HG03097 (cell line): ENCODE data around the gene LY9.
"Not testable (repeated sequence)": the region's sequence is repeated elsewhere in the genome, so short reads cannot be mapped to it uniquely, and the experiment has no call there.

Experiments used
- ATAC-seq: cut with Tn5 transposase; IDR thresholded peaks from one replicate; pipeline ENCODE4 v1.9.1; 2021; ENCODE audit not compliant: unreplicated experiment, low FRiP score

The LY9 gene

DNA sequence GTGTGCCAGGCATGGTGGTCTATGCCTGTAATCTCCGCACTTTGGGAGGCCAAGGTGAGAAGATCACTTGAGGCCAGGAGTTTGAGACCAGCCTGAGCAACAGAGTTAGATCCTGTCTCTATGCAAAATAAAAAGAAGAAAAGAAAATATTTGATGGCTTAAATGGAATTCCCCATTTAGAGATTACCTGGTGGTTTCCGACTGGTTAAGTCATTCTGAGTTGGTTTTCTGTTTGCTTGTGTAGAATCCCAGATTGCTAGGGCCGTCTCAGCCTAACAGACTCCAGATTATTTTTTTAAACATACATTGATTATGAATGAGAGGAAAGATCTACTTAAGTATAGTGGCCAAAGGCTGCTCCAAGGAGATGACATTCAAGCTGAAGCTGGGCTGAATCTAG, 22.9 kb upstream of the LY9 start:
- ATAC-seq, result no peak

DNA sequence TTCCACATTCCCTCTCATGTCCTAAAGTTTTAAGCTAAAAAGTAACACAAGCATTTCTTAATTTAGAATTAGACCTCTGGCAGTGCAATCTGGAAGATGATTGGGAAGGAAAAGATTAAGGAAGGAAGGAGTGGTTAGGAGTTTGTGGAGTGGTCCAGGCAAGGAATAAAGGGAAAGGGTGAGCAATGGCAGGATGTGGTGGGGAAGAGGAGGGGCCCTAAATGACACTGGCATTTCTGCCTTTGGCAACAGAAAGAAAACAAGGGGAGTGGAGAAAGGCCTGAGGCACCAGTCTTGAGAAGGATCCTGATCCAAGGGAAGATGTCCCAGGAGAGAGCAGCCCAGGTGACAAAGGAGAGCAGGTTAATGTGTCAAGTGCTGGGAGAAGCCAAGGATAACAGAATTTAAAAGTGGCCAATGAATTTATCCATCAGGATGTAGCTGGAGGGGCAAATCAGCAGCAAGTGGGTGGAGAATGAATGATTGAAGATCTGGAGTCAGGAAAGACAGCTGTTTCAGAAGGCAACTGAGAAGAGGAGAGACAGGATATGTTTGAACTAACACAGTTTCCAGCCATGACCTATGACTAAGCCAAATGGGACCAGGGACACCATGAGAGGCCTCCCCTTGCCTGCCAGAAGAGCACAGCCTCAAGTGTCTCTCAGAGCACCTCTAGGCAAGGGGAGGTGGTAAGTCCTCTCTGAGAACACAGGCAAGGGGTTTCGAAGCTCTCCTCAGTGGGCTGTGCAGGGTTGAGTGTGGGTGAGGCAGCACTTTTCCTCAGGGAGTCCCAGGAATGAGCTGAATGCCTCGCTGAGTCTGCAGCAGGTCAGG, 20.9 kb upstream of the LY9 start:
- ATAC-seq, result no peak

DNA sequence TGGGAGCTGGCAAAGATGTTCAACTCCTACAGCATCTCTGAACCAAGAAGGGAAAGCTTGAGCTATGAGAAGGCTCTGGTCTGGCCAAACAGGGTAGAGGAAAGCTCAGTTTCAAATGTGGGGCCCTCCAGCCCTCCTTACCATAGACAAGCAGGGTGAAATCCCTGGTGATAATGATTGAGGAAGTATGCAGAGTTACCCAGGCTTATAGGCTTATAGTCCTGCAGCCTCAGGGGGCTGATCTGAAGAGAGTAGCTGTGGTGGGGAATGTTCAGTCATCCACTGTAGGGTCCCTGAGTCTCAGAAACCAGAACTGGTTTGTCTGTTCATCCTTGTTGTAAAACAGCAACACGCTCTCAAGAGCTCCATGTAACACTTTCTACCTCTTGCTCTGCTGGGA, 19.8 kb upstream of the LY9 start:
- ATAC-seq, result no peak

DNA sequence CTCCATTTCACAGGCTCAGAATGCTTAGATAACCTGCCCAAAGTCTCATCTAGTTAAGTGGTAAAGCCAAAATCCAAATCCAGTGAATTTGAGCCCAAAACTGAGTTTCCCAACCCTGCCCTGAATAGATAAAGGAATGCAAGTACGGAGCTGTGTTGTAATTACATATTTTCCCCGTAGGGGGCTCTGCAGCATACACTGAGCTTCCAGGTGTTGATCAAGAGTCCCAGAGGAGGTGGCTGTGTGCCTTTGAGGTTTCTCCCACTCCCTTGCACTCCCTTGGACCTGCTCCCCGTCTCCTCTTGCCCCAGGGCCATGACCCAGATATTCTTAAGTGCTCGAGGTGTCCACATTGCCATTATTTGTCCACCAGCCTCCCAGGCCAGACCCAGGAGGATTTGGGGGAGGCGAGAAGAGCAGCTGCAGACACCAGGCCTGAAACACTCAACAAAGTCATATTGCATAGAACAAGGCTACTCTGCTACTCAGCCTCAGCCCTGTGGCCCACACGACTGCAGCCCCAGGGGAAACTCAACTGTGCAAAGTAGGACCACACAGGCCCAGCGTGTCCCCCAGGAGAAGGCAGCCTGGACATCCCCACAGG, 18.4 kb upstream of the LY9 start:
- no peak for ATAC-seq

DNA sequence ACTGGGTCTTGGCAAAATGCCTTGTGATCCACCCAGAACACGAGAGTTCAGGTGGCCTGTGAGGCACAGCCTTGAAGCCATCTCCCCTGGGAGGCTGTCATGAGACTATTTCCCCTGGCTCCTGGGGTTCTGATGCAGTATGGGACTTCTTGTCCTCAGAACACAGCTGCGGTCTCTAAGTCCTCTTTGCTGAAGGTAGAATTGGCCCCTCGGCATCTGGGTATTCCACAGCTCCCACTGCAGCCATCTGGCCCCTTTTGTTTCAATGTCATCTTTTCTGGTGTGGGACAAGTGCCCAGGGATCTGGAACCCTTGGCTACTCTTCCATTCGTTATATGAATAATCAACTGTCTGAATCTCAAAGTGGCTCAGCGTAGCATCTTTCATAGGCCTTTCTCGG, 17.0 kb upstream of the LY9 start:
- no peak for ATAC-seq

DNA sequence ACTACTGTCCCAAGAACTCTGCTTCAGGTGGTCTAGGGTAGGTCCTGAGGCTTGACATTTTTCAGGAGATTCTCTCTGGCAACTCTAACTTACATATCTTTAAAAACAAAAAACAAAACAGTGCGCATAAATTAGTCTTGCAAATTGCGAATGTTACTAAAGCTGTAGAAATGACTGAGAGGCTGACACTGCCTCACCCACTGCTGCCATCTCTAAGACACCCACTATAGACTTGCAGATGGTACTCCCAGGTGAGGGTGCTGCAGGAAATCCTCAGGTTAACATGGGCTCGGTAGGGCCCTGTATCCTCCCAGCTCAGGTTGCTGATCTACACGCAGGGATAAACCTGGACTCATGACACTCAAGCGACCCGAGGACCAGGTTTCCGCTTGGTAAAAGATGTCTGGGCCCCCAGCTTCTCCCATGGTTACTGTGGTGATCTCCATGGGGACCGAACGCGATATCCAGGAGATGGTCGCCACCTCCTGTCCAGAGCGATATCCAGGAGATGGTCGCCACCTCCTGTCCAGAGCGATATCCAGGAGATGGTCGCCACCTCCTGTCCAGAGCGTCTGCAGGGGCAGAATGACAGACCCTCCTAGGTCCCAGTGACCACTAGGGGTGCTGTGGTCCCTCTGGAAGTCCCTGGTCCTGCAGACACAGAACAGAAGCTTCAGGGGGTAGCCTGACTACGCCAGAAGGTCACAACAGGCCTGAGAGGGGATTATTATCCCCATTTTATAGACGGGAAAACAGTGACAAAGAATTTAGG, 16.2 kb upstream of the LY9 start:
- ATAC-seq, result no peak

DNA sequence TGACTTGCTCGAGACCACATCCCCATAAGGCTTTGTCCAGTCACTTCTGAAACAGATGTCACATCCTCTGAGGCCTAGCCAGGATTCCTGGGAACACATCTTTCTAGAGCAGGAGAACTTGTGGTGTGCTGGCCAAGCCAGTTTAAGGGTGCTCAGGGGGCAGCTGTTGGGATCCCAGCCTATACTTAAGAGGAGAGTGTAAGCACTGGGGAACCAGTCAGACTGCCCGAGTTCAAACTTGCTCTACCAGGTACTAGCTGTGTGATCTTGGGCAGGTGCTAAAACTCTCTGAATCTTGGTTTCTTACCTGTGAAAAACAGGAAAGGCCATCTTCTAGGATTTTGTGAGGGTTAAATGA, 15.6 kb upstream of the LY9 start:
- no peak for ATAC-seq

DNA sequence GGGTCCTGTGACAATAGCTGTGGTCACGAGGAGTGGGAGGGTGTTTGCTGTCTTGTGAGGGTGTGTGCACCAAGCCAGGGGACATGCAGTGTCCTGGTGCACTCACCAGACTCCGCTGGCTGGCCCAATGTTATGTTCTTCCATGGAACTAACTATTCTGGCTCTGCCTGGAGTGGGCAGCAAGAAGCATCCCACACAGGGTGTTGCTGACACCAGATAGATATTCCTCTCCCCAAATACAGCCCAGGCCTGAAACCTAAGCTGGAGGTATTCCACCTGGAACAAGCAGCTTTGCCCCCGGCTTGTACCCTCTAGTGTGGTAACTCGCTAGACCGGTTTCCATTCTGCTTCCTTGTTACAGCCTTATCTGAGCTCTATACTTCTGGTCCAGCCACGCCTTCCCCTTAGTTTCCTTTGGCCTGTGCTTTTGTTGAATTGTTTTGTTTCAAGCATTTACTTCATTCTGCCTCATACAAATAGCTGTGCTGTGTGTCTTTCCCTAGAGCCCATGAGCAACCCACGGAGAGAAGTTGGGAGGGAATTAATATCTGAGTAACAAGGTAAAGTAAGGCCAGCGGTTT, 14.7 kb upstream of the LY9 start:
- no peak for ATAC-seq

DNA sequence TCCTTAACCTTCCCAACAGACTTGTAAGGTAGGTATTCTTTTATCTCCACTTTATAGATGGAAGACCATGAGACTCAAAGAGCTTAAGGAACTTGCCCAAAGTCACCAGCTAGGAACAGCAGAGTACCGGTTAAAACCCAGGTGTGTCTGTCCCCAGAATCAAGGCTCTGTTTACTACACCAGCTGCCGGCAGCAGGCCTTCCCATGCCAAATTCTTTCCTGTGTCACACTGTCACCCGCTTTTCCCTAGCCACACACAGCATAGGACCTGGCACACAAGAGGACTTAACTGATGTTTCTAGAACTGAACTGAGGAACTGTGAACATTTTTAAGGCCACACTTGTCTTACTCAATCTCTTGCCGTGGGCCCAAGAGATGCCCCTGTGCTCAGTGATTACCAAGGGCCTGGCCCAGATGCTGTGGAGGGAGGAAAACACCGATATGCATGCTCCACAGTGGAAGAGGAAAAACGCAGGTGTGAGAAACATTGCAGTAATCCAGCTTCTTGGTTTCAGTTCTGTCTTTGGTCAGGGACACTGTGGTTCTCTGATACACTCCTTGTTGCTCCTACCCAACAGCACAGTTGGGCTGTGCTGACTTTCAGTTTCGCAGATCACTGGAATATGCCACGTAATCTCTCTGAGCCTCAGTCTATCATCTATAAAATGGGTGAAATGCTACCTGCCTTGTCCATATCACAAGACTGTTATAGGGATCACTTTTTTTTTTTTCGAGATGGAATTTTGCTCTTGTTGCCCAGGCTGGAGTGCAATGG, 13.9 kb upstream of the LY9 start:
- peak; percentile 76 for ATAC-seq

DNA sequence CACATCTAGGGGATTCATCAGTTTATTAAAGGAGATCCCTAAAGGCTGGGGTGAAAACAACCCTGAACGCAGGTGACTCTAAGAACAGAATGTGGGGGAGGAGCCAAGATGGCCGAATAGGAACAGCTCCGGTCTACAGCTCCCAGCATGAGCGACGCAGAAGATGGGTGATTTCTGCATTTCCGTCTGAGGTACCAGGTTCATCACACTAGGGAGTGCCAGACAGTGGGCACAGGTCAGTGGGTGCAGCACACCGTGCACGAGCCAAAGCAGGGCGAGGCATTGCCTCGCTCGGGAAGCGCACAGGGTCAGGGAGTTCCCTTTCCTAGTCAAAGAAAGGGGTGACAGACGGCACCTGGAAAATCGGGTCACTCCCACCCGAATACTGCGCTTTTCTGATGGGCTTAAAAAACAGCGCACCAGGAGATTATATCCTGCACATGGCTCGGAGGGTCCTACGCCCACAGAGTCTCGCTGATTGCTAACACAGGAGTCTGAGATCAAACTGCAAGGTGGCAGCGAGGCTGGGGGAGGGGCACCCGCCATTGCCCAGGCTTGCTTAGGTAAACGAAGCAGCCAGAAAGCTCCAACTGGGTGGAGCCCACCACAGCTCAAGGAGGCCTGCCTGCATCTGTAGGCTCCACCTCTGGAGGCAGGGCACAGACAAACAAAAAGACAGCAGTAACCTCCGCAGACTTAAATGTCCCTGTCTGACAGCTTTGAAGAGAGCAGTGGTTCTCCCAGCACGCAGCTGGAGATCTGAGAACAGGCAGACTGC, 12.8 kb upstream of the LY9 start:
- ATAC-seq, result not testable (repeated sequence)

DNA sequence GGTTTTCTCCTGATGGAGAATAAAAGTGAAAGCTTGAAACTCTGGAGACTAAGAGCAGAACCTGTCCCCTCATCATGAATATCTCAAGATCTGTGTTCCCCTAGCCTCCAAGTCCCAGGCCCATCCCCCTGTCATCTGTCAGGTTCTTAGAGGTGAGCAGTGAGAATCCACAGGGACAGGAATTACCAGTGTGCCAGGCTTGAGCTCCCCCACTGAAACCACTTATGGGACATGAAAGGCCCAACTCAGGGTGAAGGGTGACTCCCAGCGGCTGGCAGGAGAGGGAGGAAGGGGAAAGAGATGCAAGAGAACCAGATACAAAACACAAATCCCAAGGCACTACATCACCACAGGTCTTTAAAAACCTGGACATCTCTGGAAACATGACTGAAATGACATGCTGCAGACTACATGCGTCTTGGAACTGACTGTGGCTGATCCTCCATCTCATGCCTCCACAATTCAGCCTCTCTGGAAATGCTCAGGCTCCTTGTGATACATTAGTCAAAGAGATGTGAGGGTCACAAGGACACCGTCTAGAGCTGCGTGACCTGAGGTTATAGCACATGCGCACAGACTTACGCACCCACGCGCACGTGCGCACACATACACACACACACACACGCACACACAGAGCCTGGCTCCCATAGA, 6.8 kb upstream of the LY9 start:
- ATAC-seq, result peak; percentile 13

DNA sequence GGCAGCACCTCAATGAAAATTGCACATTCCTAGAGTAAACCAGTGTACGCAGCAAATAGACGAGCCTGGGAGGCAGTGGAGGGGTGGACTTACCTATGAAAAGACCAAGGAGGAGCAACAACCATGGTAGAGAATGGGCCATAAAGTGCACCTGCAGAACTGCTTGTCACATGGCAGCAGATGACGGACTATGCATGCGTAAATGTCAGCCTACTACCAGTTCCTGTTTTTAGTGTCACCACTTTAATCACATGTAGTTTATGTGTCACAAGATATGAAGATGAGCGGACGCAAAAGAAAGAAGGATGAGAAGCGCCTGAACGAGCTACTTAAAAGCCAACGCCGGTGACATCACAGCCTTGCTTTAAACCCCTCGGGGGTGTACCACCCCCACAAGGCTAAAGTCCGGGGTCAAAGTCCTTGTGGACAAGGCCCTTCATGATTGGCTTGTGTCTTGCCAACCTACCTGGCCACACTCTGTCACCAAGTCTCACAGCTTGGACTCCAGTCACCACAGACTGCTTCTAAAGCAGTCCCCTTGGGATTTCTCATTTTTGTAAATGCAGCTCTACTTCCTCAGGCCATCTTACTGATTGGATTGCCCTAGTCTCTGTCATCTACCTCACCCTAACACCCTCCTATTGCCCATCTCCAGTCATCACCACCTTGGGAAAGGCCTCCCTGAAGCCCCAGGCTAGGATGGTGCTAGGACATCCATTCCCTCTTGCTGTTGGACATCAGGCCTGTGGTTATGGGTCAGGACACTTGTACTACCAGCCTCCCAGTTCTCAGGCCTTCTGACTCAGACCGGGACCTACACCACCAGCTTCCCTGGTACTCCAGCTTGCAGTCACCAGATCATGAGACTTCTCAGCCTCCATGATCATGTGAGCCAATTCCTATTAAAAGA, 6.0 kb upstream of the LY9 start:
- peak; percentile 68 for ATAC-seq

DNA sequence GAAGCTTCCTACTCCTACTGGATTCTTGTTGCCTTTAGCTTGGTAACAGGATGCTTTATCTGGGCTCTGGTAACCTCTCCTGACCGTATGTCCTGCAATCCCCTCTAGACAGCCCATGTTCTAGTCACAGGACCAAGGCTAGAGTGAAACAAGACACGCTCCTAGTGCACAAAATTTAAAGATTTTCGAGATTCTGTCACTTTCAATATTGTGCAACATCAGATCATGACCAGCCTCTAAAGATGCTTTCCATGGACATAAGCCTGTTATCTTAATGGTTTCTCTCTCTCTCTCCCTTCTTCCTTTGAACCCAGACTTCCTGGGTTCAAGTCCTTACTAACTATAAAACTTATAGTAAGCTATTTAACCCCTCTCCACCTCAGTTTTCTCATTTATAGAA, 1.6 kb upstream of the LY9 start:
- ATAC-seq, result no peak

DNA sequence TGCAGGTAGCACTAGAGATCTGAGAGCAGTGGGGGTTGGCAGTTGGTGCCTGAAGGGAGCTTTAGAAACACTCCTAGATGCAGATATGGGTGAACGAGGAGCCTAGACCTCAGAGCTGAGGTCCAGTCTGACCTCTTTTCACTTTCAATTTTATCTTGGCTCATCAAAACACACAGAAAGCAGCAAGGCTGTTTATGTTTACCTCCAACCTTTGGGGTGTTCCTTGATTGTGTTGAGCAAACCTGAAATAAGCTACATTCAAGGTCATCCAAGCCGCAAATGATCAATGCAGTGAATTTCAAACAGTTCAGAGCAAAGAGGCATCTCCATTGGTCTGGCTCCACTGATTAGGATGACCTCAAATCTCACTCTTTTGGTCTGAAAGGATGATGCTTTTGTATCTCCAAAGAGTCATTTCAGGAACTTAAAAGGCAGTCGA, 1.3 kb downstream of the LY9 start:
- peak; percentile 29 for ATAC-seq

DNA sequence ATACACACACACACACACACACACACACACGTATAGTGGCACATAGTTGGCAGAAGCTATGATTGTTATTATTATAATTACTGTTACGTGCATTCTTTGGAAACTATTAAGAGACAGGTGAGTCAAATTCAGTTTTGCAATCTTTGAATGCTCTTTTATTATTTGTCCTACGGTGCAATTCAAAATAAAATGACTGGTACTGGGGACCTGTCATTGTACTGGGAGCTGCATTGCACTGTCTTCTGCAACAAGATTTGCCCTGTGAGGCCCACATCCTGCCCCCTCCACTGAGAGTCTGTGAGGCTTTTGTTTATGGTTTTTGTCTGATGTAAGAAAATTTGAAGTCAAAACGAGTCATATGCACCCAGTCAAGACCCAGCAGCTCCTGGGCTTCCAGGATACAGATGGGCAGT, 1.9 kb downstream of the LY9 start:
- no peak for ATAC-seq

DNA sequence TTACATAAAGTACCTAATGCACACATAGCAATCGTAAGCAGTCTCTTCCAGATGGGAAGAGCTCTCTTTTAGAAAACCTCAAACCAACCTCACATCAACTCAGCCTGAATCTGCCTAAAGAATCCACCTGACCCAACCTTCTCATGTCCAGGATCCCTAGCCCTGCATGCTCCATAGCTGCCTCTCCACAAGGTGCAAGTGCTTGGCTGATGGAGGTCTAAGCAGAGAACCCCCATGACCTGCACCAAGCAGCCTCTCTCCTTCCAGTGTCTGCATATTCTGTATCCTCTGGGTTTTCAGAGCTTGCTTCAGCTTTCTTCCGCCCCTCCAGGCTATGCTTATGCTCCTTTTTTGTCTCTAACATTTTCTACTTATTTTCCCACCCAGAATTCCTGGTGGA, 2.5 kb downstream of the LY9 start:
- no peak for ATAC-seq

DNA sequence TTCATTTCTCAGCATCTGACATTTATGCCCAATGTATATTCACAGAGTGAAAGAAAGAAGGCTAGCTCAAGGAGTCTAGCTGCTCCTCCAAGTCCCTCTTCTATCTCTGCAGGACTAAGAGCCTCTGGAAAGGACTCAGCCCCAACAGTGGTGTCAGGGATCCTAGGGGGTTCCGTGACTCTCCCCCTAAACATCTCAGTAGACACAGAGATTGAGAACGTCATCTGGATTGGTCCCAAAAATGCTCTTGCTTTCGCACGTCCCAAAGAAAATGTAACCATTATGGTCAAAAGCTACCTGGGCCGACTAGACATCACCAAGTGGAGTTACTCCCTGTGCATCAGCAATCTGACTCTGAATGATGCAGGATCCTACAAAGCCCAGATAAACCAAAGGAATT, 3.7 kb downstream of the LY9 start:
- no peak for ATAC-seq

DNA sequence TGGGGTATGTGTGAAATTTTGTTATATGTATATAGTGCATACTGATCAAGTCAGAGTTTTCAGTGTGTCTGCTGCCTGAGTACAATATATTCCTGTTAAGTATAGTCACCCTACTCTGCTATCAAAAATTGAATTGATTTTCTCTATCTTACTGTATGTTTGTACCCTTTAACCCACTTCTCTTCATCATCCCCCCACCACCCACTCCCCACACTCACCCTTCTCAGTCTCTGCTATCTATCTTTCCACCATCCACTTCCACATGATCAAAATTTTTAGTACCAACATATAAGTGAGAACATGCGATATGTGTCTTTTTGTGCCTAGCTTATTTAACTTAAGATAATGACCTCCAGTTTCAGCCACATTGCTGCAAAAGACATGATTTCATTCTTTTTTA, 4.2 kb downstream of the LY9 start:
- ATAC-seq, result no peak
